GM06990 (cell line): Measurements from ENCODE around the gene EIF4A3.

Experiments used
- DNase-seq: peaks from one replicate; pipeline ENCODE4 v3.0.0-alpha.2; 2011; ENCODE audit not compliant: insufficient read length; ENCODE audit errors: extremely low read depth
- H3K27me3 ChIP-seq: replicated peaks from 2 replicates; pipeline ENCODE4 v1.6.0; 2011; ENCODE audit warnings: low read length; ENCODE audit not compliant: control insufficient read depth, insufficient read depth
- H3K36me3 ChIP-seq: 2 replicates; pipeline ENCODE4 v1.5.1; 2011; ENCODE audit warnings: low read length; ENCODE audit not compliant: control insufficient read depth, insufficient read depth
- H3K4me3 ChIP-seq: replicated peaks from 2 replicates; pipeline ENCODE4 v1.5.1; 2011; ENCODE audit warnings: low read depth, mild to moderate bottlenecking, control low read depth, low read length
- TF ChIP-seq, protein P1 (sequence below): IDR thresholded peaks from 2 replicates; pipeline ENCODE4 v1.5.1; 2011; ENCODE audit warnings: low read length, control low read depth, mild to moderate bottlenecking, inconsistent platforms; ENCODE audit not compliant: insufficient read depth, poor library complexity, severe bottlenecking

EIF4A3 gene

DNA sequence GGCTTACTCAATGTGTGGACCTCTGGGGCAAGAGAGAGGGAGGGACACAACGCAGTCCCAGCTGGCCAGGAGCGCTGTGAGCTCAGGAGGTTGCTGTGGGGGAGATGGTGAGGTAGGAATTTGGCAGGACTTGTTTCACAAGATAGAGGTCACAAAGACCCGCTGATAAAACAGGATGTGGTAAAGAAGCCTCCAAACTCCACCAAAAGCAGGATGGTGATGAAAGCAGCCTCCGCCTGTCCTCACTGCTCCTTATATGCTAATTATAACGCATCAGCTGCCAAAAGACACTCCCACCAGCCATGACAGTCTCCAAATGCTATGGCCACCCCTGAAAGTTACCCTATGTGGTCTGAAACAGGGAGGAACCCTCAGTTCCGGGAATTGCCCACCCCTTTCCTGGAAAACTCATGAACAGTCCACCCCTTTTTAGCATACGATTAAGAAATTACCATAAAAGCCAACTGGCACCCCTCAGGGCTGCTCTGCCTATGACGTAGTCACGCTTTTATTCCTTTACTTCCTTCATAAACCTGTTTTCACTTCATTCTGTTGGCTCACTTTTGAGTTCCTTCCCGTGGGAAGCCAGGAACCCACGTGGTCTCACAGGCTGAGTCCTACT lies 5.3 kb upstream of the EIF4A3 start:
- DNase-seq = no peak
- Histone ChIP-seq H3K36me3 (no peaks in the 10 kb centered on the region), H3K4me3 (no peak overlapping the region), H3K27me3 (no peaks in the 10 kb centered on the region)
- TF ChIP-seq, protein P1, sequence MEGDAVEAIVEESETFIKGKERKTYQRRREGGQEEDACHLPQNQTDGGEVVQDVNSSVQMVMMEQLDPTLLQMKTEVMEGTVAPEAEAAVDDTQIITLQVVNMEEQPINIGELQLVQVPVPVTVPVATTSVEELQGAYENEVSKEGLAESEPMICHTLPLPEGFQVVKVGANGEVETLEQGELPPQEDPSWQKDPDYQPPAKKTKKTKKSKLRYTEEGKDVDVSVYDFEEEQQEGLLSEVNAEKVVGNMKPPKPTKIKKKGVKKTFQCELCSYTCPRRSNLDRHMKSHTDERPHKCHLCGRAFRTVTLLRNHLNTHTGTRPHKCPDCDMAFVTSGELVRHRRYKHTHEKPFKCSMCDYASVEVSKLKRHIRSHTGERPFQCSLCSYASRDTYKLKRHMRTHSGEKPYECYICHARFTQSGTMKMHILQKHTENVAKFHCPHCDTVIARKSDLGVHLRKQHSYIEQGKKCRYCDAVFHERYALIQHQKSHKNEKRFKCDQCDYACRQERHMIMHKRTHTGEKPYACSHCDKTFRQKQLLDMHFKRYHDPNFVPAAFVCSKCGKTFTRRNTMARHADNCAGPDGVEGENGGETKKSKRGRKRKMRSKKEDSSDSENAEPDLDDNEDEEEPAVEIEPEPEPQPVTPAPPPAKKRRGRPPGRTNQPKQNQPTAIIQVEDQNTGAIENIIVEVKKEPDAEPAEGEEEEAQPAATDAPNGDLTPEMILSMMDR = no peak

DNA sequence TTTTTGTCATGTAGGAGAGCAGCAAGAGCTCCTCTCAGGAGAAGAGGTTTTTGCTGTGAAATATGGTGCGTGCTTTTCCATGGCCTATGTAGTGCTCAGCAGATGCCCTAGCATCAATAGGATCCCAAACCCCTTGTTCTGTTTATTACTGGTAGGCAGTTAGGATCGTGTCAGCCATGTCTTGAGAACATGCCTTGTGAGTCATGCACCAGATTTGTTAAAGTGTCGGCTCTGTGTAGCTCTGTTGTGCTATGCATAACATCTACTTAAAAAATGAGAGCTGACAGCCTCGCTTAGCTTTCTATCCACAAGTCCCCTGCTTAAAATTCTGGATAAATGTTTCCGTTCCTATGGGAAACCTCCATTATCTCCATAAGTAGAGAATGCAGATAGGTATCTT lies 4.4 kb upstream of the EIF4A3 start:
- TF ChIP-seq, protein P1 = no peak
- DNase-seq = no peak
- Histone ChIP-seq H3K4me3 (no peak overlapping the region), H3K36me3 (no peaks in the 10 kb centered on the region), H3K27me3 (no peaks in the 10 kb centered on the region)

DNA sequence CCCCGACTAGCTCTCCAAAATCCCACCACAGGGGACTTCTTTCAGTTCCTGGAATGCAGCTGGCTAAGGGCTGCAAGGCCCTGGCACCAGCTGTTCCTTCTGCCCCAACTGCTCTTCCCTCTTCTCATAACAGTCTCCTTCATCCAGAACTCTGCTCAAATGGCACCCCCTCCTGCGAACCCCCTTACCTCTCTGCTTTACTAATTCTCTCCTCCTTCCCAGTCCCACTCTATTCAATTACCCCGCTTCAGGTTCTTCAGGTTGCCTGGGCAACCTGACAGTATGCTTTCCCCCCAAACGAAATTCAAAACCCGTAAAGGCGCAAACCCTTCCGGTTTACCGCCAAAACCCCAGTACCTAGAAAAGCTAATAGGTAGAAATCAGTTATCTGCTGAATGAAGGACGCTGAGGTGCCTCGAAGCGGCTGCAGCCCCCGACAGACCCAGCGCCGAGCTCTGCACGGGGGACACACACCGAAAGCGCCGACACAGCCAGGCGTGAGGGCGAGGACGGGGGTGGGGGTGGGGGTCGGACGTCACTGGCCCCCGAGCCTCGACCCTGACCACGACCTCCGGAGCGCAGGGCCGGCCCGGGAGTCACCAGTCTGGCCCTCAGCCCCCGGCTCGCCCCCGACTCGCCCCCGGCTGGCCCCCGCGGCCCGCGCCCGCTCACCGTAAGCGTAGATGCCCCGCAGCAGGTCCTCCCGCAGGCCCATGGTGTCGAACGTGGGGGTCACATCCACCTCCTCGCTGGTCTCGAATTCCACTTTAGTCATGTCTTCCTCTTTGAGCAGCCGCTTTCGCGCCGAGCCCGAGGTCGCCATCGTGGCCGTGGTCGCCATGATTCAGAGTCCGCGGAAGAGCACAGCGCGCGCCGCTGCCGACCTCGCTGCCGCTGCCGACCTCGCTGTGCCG lies 550 bp downstream of the EIF4A3 start:
- DNase-seq = no peak
- peaks cover 10% of the 10 kb centered on the region for H3K36me3 ChIP-seq
- TF ChIP-seq, protein P1 = no peak
- H3K27me3 ChIP-seq = no peaks in the 10 kb centered on the region
- peak overlapping the region; percentile 95 for H3K4me3 ChIP-seq

DNA sequence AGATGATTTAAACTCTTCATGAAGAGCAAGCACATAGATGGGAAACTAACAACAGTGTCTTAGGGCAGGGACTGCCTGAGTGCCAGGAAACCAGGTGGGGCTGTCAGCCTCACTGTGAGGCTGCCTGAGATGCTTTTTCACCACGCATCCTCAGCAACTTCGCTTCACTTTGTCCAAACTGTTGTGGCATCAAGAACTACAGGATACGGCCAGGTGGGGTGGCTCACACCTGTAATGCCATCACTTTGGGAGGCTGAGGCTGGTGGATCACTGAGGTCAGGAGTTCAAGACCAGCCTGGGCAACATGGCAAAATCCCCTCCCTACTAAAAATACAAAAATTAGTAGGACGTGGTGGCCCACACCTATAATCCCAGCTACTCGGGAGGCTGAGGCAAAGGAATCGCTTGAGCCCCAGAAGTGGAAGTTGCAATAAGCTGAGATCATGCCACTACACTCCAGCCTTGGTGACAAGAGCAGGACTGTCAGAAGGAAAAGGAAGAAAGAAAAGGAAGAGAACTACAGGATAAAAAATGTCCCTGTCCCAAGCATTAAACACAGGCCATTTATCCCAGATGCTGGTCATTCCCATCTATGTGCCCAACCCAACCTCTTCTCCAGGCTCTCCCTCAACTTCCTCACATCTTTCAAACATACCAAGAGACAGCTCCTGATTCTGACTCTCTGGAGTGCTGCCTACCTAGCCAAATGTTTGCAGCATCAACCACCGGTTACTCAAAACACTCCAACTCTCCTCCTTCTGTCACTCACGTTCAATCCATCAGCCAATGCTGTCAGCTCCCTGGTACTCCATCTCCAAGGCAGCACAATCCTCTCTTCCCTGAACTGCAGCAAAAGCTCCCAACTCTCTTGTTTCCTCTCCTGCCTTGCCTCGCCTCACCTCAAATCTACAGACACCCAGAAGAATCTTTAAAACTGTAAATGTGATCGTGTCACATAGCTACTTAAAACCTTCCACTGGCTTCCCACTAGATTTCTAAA lies 1.6 kb downstream of the EIF4A3 start:
- Histone ChIP-seq H3K4me3 (peak overlapping the region; percentile 95), H3K36me3 (peaks cover 10% of the 10 kb centered on the region), H3K27me3 (no peaks in the 10 kb centered on the region)
- TF ChIP-seq, protein P1 = no peak
- no peak for DNase-seq

DNA sequence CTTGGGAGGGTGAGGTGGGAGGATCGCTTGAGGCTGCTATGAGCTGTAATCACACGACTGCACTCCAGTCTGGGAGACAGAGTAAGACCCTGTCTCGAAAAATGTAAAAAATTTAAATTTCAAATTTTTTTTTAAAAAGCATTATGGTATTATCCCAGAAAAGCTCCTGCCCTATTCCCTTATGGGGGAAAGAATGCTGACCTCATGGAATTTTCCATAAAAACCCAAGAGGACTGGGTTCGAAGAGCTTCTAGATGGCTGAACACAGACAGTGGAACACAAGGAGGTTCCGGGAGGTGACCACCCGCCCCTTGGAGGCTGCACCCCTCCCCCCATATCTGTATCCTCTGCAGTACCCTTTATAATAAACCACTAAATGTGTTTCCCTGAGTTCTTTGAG lies 4.0 kb downstream of the EIF4A3 start:
- TF ChIP-seq, protein P1 = no peak
- H3K4me3 ChIP-seq = no peak overlapping the region
- no peak for DNase-seq
- H3K27me3 ChIP-seq = no peaks in the 10 kb centered on the region
- peaks cover 20% of the 10 kb centered on the region for H3K36me3 ChIP-seq
